GM12872 (cell line): ENCODE results near the gene FARP2.

ENCODE experiments used
- CTCF ChIP-seq: IDR thresholded peaks from 3 replicates; pipeline ENCODE4 v1.5.1; 2011; ENCODE audit warnings: low read depth, mild to moderate bottlenecking, low read length, moderate library complexity; ENCODE audit not compliant: insufficient read depth

FARP2 gene

GRCh38 chr2:241489088-241489487 lies 133.0 kb downstream of the FARP2 start:
- TF ChIP-seq CTCF, result no peak

DNA sequence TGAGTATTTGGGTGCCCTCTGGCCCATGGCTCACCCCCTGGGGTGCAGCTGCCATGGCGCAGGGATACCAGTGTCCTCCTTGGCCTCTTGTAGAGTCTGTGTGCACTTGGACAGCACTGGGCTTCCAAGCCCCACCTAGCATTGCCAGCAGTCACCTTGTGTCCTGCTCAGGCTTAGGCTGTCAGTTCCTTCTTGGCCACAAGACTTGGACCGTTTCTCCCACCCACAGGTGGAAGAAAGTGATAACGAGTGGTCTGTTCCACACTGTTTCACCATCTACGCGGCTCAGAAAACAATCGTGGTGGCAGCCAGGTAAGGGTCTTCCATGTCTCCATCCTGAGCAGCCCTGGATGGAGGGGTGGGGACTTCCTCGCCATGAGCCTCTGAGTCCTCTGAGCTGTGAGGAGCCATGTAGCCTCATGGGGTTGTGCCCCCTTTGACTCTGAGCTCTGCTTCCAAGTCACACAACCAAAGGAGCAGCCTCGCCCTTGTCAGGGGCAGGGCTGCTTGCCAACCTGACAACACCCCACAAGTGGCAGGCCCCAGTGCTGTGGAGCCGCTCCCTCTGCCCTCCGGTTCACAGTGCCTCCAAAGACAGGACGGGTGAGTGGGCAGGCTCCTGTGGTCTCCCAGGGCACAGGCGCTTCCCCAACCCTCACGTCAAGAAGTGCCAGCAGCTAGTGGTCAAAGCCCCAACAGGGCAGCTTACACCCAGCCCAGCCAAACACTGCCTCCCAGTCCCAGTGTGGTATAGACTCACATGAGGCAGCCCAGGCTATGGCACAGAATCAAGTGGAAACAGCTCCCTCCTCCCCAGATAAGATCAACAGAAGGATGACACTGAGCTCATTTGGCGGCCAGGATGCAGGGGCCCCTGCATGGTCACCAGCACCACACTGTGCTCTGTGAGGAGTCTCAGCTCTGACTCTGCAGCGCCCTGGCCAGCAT lies 133.9 kb downstream of the FARP2 start:
- no peak for TF ChIP-seq CTCF

GRCh38 chr2:241490825-241491506 lies 134.9 kb downstream of the FARP2 start:
- TF ChIP-seq CTCF, result no peak

GRCh38 chr2:241491549-241492173 lies 135.6 kb downstream of the FARP2 start:
- no peak for TF ChIP-seq CTCF

DNA sequence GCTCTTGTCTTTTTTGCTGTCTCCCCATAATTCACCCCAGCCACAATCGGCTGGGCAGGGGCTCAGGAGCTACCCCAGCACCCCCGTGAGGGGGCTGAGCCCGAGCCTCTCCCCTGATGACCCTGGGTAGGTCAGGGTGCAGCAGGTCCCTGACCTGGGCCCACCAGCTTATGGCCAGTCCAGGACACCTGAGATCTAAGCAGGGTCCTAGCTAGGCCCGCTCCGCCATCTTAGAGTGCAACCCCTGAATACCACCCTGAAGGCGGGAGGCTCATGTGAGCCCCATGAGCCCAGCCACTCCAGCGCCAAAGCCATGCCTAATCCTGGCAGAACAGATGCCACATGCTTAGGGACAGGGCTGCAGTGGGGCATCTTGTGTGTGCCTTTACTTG lies 136.1 kb downstream of the FARP2 start:
- TF ChIP-seq CTCF, result no peak

DNA sequence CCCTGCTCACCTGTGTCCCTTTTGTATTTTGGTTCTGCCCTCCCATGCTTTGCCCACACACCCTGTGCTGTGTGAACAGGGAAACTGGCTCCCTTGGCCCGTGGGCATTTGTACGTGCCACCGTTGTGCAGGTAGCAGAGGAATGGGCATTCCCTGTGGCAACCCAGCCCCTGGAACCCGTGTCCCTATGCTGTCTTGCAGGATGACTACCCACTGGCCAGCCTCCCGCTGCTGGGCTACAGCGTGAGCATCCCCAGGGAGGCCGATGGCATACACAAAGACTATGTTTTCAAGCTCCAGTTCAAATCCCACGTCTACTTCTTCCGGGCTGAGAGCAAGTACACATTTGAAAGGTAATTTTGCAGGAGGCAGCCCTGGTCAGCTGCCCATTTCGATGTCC lies 137.0 kb downstream of the FARP2 start:
- no peak for TF ChIP-seq CTCF

DNA sequence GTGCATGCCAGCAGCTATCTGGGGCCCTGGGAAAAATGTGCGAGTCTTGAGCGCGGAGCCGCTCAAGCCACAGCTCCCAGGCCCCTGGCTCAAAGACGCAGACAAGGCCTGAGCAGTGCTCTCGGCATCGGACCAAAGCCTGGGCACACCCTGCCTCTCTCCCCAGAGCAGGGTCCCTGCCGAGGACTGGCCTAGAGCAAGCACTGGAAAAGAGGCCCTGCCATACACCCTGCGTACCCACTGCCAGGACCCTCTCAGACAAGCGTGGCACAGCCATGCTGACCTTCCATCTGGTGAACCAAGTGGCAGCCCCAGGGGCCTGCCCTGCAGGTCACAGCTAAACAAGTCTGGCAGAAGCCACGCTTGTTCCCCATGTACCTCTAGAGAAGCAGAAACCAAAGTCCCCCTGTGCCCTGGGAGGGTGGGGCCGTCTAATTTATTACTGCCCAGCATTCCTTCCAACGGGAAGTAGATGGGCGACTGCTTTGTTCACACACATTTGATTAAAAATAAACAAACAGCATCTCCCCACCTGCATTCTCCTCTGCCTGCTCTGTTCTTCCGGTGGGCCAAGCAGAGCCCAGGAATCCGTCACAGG lies 138.3 kb downstream of the FARP2 start:
- no peak for TF ChIP-seq CTCF
